Brain microvascular endothelial cell (primary cell): ENCODE measurements around the gene EVX2.

ENCODE experiments used
- DNase-seq: peaks from one replicate; pipeline ENCODE4 v3.0.0-alpha.2; 2020
- H3K27ac ChIP-seq: fragments of 250-450 bp; sonication (Bioruptor Pico); 2 replicates; pipeline ENCODE4 v1.5.1; 2020; ENCODE audit warnings: mild to moderate bottlenecking, moderate library complexity
- H3K27me3 ChIP-seq: fragments of 250-450 bp; sonication (Bioruptor Pico); replicated peaks from 2 replicates; pipeline ENCODE4 v1.5.1; 2020; ENCODE audit warnings: mild to moderate bottlenecking
- H3K36me3 ChIP-seq: fragments of 250-450 bp; sonication (Bioruptor Pico); replicated peaks from 2 replicates; pipeline ENCODE4 v1.5.1; 2020; ENCODE audit warnings: mild to moderate bottlenecking
- H3K4me3 ChIP-seq: 2 replicates; pipeline ENCODE4 v1.5.1; 2011; ENCODE audit warnings: low read depth, mild to moderate bottlenecking, control low read depth, low read length, moderate library complexity
- in situ Hi-C: cut with HindIII; loops from 2 replicates; pipeline ENCODE4 v1.10.0; 2017; ENCODE audit warnings: low sequenced_read_pairs, low pct_ligation_motif_present
- TF ChIP-seq, protein P1 (sequence below): IDR thresholded peaks from 2 replicates; pipeline ENCODE4 v1.5.1; 2011; ENCODE audit warnings: low read depth, mild to moderate bottlenecking, moderate library complexity, low read length, control low read depth, inconsistent platforms; ENCODE audit errors: missing control alignments

The EVX2 gene

DNA sequence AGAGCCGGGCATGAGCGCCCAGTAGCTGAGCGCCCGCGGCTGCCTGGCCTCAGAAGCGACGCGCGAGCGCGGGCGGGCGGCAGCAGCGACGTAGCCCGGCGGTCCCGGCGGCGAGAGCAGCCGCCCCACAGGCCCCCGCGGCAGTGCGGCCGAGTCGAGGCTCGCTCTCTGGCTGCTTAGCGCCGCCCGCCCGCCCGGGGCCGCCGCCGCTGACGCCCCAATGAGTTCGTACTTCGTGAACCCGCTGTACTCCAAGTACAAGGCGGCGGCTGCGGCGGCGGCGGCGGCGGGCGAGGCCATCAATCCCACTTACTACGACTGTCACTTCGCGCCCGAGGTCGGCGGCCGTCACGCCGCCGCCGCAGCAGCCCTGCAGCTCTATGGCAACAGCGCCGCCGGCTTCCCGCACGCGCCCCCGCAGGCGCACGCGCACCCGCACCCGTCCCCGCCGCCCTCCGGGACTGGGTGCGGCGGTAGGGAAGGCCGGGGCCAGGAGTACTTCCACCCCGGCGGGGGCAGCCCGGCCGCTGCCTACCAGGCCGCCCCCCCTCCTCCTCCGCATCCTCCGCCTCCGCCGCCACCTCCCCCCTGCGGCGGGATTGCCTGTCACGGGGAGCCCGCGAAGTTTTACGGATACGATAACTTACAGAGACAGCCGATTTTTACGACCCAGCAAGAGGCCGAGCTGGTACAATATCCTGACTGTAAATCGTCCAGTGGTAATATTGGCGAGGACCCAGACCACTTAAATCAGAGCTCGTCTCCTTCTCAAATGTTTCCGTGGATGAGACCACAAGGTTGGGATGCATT, 46.6 kb upstream of the EVX2 start:
- TF ChIP-seq, protein P1, sequence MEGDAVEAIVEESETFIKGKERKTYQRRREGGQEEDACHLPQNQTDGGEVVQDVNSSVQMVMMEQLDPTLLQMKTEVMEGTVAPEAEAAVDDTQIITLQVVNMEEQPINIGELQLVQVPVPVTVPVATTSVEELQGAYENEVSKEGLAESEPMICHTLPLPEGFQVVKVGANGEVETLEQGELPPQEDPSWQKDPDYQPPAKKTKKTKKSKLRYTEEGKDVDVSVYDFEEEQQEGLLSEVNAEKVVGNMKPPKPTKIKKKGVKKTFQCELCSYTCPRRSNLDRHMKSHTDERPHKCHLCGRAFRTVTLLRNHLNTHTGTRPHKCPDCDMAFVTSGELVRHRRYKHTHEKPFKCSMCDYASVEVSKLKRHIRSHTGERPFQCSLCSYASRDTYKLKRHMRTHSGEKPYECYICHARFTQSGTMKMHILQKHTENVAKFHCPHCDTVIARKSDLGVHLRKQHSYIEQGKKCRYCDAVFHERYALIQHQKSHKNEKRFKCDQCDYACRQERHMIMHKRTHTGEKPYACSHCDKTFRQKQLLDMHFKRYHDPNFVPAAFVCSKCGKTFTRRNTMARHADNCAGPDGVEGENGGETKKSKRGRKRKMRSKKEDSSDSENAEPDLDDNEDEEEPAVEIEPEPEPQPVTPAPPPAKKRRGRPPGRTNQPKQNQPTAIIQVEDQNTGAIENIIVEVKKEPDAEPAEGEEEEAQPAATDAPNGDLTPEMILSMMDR, result no peak
- H3K4me3 ChIP-seq, result no peak overlapping the region
- H3K27ac ChIP-seq, result no peak overlapping the region
- H3K36me3 ChIP-seq, result no peaks in the 10 kb centered on the region
- DNase-seq, result no peak
- H3K27me3 ChIP-seq, result peaks cover 90% of the 10 kb centered on the region
- in situ Hi-C loops, result loop anchor here (25.0 kb wide), 1 partner anchor 507 kb away; no protein-coding TSS in a partner anchor

DNA sequence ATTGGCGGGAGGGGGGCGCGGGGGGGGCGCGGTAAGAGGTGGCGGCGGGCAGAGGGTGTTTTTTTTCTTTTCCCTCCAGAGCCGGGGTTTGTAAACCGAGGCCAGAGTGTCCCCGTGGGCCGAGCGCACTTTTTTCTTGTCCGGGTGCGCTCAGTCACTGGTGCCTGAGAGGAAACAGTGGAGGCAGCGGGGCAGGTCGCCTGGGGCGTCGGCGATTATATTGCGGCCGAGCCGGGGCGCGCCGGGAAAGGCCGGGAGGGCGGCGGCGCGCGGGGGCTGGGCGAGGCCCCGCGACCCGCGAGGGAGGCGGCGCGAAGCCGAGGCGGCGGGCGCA, 46.0 kb upstream of the EVX2 start:
- no peak for DNase-seq
- TF ChIP-seq, protein P1, result no peak
- Histone ChIP-seq H3K27ac (no peak overlapping the region), H3K36me3 (no peaks in the 10 kb centered on the region), H3K27me3 (peaks cover 90% of the 10 kb centered on the region), H3K4me3 (no peak overlapping the region)
- in situ Hi-C loops, result loop anchor here (25.0 kb wide), 1 partner anchor 508 kb away; no protein-coding TSS in a partner anchor

DNA sequence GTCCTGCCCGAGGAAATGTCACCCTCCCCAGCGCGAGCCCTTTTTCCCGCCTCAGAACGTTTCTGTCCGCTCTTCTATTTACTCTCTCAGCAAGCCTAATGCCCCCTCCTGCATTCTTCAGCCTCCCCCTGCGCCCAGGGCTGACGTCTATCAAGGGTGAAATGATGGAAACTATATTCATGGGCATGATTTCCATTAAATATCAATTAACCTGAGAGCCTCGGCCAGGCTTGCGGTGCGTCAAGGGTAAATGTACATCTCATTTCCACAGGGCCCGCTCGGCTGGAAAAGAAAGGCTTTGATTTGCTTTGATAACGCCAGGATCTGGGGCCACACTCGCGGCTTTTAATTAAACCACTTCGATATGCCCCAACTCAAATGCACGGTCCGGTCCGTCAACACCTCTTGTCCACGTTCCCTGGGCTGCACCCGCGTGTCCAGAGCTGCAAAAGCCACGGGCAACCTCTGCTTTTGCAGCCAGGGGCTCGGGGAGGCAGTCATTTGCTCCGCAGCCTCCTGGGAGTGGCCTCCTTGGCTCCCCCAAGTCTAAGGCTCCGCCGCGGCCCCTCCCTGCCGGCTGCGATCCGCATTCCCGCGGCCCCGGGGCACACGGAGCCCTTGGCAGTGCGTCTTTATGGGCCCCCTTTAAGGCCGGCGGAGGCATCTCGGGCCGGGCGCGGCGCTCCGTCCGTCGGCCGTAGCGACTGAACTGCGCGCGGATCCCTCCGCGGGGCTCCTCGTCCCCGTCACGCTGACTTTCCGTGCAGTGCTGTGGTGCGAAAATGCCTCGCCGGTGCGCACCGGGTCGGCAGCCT, 45.4 kb upstream of the EVX2 start, which contains the start of gene HOXD8:
HOXD8 (plus strand) TSS at position 724 of the 815 bp plus-strand sequence. CDS start 662 bp downstream, outside the sequence.
- DNase-seq, result no peak
- in situ Hi-C loops, result loop anchor here (25.0 kb wide), 1 partner anchor 508 kb away; no protein-coding TSS in a partner anchor
- Histone ChIP-seq H3K27ac (no peak within 1 kb of the TSS), H3K27me3 (peaks cover 90% of the 10 kb centered on the region), H3K36me3 (no peaks in the 10 kb centered on the region), H3K4me3 (no peak within 1 kb of the TSS)
- TF ChIP-seq, protein P1, result no peak

DNA sequence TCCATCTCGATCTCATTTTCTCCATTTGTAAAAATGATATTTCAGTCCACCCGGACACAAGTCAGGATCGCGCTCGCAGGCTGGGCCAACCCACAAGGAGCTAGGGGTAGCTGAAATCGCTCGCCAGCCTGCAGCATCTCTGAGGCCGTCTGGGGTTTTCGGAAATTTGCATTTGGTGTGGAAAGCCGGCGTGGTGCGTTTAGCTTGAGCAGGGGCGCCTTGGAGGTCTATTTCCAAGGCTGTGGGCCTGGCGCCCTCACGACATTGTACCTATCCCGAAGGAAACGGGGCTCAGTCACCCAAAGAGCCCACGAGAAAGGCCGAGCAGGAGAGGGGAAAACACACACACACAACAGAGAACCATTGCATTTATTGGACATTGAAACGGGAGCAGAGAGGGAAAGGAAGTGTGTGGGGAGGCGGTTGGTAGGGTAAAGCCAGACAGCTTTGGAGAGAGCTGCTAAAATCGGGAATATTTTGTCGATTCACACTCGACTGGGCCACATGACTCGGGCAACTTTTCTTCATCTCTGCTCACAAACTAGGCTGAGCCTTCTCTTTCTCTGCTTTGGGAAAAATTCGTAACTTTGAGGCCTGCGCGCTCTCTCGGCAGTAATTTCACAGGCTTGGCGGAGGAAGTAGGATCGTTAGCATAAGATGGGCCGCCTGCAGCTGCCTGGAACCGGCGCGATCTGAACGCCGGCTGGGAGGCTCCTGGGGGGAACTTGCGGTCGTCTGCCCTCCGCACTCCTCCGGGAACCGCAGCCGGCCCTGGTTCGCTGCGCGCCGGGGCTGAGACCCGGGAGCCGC, 44.6 kb upstream of the EVX2 start:
- TF ChIP-seq, protein P1, result no peak
- no peak overlapping the region for H3K4me3 ChIP-seq
- H3K27ac ChIP-seq, result no peak overlapping the region
- H3K36me3 ChIP-seq, result no peaks in the 10 kb centered on the region
- H3K27me3 ChIP-seq, result peaks cover 90% of the 10 kb centered on the region
- DNase-seq, result no peak
- in situ Hi-C loops, result loop anchor here (25.0 kb wide), 1 partner anchor 509 kb away; no protein-coding TSS in a partner anchor

DNA sequence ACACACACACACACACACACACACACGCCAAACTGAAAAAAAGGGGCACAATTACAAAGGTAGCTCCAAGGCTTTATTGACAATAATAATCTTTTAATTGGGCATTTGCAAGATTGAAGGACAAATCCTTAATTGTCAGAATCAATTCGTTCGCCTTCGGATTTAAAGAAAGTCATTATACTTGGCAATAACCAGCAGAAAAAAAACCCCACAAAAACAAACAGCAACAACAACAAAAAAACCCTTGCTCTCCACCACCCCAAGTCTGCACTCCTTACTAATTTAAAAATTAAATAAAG, 44.0 kb upstream of the EVX2 start:
- Histone ChIP-seq H3K36me3 (no peaks in the 10 kb centered on the region), H3K27me3 (peaks cover 90% of the 10 kb centered on the region), H3K4me3 (no peak overlapping the region), H3K27ac (no peak overlapping the region)
- DNase-seq, result no peak
- in situ Hi-C loops, result loop anchor here (25.0 kb wide), 1 partner anchor 510 kb away; no protein-coding TSS in a partner anchor
- TF ChIP-seq, protein P1, result no peak
